ENCODE results near the gene LRP1. TPM values are rescaled to one million over a fixed set of nuclear protein-coding genes. Genes with fewer than 3 reads are reported as not detected.

LRP1 gene
- total and polyA plus RNA-seq, 2 of the 13 experiments (the other 11 are each of a cell fraction or from before 2014, with no cell fraction given), result 14.7 to 30.8 TPM

- H3K79me2 ChIP-seq (ENCODE audit: insufficient read depth, low read length), result no peaks in the 10 kb centered on the region
- ChIA-PET CTCF (ENCODE audit: low intra/inter-chr PET ratio, low total read pairs) (no interaction called here), POLR2A (no interaction called here)
- H3K27me3 ChIP-seq (ENCODE audit: control insufficient read depth in 1 of 2, insufficient read depth in 2 of 2, low read length in 2 of 2), result no peaks in the 10 kb centered on the region
- no peak overlapping the region for H3K4me2 ChIP-seq (ENCODE audit: low read depth, low read length)
- H3K4me1 ChIP-seq (ENCODE audit: insufficient read depth, low read length), result no peaks in the 10 kb centered on the region
- BruUV-seq (replicated peaks), result no TSS peak
- TF ChIP-seq NR2F6 (IDR thresholded peaks at IDR 0.05) (no peak), NR2F6 (CRISPR knock-in tag; IDR thresholded peaks at IDR 0.05) (no peak), POLR2A (IDR thresholded peaks at IDR 0.05; ENCODE audit: insufficient read depth in 1 of 2, low read depth in 2 of 2, low read length in 2 of 2) (peak in 1 of 2 experiments; percentile 22; a peak in 1 of 4 replicates)
- H4K20me1 ChIP-seq (ENCODE audit: insufficient read depth, low read length), result no peaks in the 10 kb centered on the region
- H3K9me3 ChIP-seq (ENCODE audit: low read length), result no peaks in the 10 kb centered on the region
- no peak overlapping the region for H2AFZ ChIP-seq (ENCODE audit: low read length)
- in situ Hi-C loops (cut with HindIII; ENCODE audit: extremely low pct_ligation_motif_present, low pct_unique_long_range_greater_than_20kb) (no loop called here), intact Hi-C loops (cut with micrococcal nuclease; ENCODE audit: unreplicated experiment) (no loop called here)
- no peak overlapping the region for H3K9ac ChIP-seq (ENCODE audit: insufficient read depth, low read depth, low read length)
- H3K36me3 ChIP-seq (replicated peaks in 1 of 2; ENCODE audit: control insufficient read depth in 1 of 2, insufficient read depth in 2 of 2, low read length in 2 of 2), result peaks cover 52 to 86% of the 10 kb centered on the region in 2 experiments
- H3K4me3 ChIP-seq (replicated peaks in 1 of 3; ENCODE audit: insufficient read depth in 1 of 3, low read depth in 2 of 3, low read length in 3 of 3), result no peak overlapping the region
- no peak for FAIRE-seq
- no peak overlapping the region for H3K27ac ChIP-seq (ENCODE audit: extremely low read length, insufficient read depth, low read length)
- no peak for DNase-seq (ENCODE audit: low spot score)
- 98% methylated on average over 23 of the region's 29 CpGs for WGBS (ENCODE audit: low lambda C conversion rate)
- no peak for ATAC-seq
These were observed 79.7 kb downstream of the LRP1 start for GRCh38 chr12:57207731-57208630.

GRCh38 chr12:57208631-57209282 lies 80.5 kb downstream of the LRP1 start:
- in situ Hi-C loops (cut with HindIII; ENCODE audit: extremely low pct_ligation_motif_present, low pct_unique_long_range_greater_than_20kb), result no loop called here
- TF ChIP-seq CERS6 (CRISPR knock-in tag; IDR thresholded peaks at IDR 0.05) (no peak), AGO2 (optimal IDR thresholded peaks at IDR 0.05; ENCODE audit: low read depth, low read length) (peak; percentile 53), PAF1 (CRISPR knock-in tag; IDR thresholded peaks at IDR 0.05) (0 out of 2 replicates have a peak, but pooled peaks have one; percentile 47)
- ATAC-seq (no peak), DNase-seq (ENCODE audit: low spot score) (no peak), FAIRE-seq (no peak)
- Histone ChIP-seq H3K4me2 (ENCODE audit: low read depth, low read length) (no peak overlapping the region), H3K4me3 (replicated peaks in 1 of 3; ENCODE audit: insufficient read depth in 1 of 3, low read depth in 2 of 3, low read length in 3 of 3) (no peak overlapping the region), H3K9ac (ENCODE audit: insufficient read depth, low read depth, low read length) (no peak overlapping the region), H3K27ac (ENCODE audit: extremely low read length, insufficient read depth, low read length) (no peak overlapping the region), H3K36me3 (replicated peaks in 1 of 2; ENCODE audit: control insufficient read depth in 1 of 2, insufficient read depth in 2 of 2, low read length in 2 of 2) (peaks cover 45 to 78% of the 10 kb centered on the region in 2 experiments), H3K79me2 (ENCODE audit: insufficient read depth, low read length) (no peaks in the 10 kb centered on the region), H3K27me3 (ENCODE audit: control insufficient read depth in 1 of 2, insufficient read depth in 2 of 2, low read length in 2 of 2) (no peaks in the 10 kb centered on the region), H3K4me1 (ENCODE audit: insufficient read depth, low read length) (peaks cover under 1% of the 10 kb centered on the region; the same call in 1 of the 2 replicates), H2AFZ (ENCODE audit: low read length) (no peak overlapping the region), H3K9me3 (ENCODE audit: low read length) (no peaks in the 10 kb centered on the region), H4K20me1 (ENCODE audit: insufficient read depth, low read length) (peaks cover 5% of the 10 kb centered on the region; the same call in 1 of the 2 replicates)
- POLR2A ChIA-PET, result no interaction called here
- WGBS (ENCODE audit: low lambda C conversion rate), result 92% methylated on average over 13 of the region's 22 CpGs
- BruUV-seq (replicated peaks), result no TSS peak
- CTCF ChIA-PET (ENCODE audit: low intra/inter-chr PET ratio, low total read pairs), result interaction anchor here (9.8 kb wide), 1 partner anchor 31 kb away, joined by 308 read pairs; a partner anchor contains a TSS
- intact Hi-C loops (cut with micrococcal nuclease; ENCODE audit: unreplicated experiment), result no loop called here

Data from HepG2 (cell line).